Ramos (cell line): Measurements from ENCODE around the gene IL4R.
"Not testable (repeated sequence)": the region's sequence is repeated elsewhere in the genome, so short reads cannot be mapped to it uniquely, and the experiment has no call there.

Experiments
- in situ Hi-C: fragments of 300-500 bp; cut with MboI; formaldehyde crosslinking; loops from one replicate; pipeline ENCODE4 v1.14.3; 2022; ENCODE audit warnings: low sequenced_read_pairs; ENCODE audit not compliant: unreplicated experiment

The IL4R gene

GRCh38 chr16:27313422-27314160 lies at the start of gene IL4R:
TSS of gene IL4R (plus strand) at chr16:27313974. CDS start at chr16:27340204, 26,230 bp downstream.
- in situ Hi-C loops = loop anchor here (5.0 kb wide), 1 partner anchor 81 kb away; no protein-coding TSS in a partner anchor

DNA sequence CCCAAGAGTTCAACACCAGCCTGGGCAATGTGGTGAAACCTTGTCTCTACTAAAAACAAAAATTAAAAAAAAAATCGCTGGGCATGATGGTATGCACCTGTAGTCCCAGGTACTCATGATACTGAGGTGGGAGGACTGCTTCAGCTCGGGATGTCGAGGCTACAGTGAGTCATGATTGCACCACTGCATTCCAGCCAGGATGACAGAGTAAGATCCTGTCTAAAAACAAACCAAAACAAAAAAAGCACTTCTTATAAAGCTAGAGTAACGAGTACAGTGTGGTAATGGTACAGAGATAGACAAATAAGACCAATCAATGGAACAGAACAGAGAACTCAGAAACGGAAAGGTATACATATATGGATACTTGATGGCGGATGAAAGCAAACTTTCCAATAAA lies 49.6 kb upstream of the IL4R start:
- in situ Hi-C loops = no loop called here

- in situ Hi-C loops = no loop called here
These were observed 47.8 kb upstream of the IL4R start for GRCh38 chr16:27265982-27266381.

GRCh38 chr16:27267037-27267677 lies 46.6 kb upstream of the IL4R start:
- in situ Hi-C loops = no loop called here

DNA sequence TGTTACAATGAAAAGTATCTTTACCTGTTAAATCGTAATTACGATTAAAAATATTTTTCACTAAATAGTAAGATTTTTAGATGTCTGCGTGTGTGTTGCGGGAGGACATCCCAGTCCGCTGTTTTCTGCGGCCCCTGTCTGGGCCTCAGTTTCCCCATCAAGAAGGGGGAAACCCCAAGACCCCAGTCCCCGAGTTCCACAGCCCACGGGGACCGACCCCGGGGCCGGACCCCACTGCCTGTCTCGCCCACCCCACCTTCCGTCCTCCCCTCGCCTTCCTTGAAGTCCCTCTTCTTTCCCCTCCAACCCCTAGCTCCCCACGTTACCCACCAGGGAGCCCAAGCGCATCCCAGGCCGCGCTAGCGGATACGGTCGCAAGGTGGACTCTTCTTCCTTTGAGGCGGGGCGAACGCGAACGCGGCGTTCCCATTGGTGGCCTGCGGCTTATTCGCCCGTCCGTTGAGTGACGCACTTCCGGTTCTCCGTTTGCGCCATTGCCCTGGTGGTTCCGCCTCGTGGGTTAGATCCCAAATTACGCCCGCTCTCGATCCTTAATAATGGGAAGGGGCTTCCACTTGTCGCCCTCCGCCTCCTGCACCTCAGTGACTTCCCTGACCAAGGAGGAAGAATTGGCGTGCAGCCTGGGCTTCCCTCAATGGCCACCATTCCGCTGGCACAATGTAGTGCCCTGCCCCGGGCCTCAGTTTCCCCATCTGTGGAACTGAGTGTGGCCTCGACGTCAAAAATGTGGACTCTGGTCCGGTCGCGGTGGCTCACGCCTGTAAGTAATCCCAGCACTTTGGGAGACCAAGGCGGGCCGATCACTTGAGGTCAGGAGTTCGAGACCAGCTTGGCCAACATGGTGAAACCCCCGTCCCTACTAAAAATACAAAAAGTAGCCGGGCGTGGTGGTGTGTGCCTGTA lies 45.1 kb upstream of the IL4R start, which contains the start of gene NSMCE1:
Gene NSMCE1 (minus strand): TSS at position 397 of the 924 bp plus-strand sequence. CDS start 11,202 bp downstream, outside the sequence.
- in situ Hi-C loops = no loop called here

DNA sequence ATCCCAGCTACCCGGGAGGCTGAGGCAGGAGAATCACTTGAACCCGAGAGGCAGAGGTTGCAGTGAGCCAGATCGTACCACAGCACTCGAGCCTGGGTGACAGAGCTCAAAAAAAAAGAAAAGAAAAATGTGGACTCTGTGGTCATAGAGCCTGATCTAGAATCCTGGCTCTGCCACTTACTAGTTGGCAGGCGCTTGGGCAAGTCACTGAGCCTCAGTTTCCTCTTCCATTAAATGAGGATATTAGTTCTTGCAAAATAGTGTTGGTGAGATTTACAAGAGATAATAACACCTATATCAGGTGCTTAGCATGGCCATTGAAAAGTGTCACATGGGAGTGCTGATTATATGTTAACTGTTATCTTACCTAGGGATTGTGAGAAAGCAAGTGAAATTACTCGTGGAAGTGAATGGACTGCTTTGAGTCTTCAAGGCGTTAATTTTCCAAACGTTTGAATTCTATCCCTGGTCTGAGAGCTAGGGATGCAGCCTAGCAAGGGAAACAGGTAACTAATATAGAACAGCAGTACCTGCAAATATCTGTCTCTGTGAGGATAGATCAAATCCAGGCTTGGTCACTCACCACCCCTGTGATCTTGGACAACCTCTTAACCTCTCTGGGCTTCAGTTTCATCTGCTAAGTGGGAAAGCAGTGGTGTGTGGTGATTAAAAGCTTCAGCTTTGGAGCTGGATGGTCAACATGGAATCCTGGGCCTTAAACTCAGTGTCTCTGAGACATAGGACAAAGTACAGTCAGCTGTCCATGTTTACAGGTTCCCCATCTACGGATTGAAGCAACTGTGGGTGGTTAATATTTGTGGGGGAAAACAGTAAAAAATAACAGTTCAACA lies 44.2 kb upstream of the IL4R start:
- in situ Hi-C loops = no loop called here

GRCh38 chr16:27270349-27270748 lies 43.4 kb upstream of the IL4R start:
- in situ Hi-C loops = no loop called here

DNA sequence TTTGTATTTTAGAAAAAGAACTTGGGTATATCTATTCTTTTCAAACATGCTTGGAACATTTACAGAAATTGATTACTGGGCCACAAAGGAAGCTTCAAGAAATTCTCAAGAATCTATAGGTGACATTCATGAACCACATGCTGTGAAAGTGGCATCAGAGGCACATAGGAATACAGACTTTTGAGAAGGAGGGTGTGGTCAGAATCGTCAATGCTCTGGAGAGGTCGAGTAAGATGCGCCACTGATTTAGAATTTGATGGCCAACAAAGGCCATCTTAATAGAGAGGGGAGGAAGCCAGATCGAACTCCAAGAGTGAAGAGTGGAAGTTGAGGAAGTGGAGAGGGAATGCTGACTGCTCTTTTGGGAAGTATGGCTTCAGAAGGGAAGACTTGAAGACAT lies 41.7 kb upstream of the IL4R start:
- in situ Hi-C loops = no loop called here

GRCh38 chr16:27272697-27273096 lies 41.1 kb upstream of the IL4R start:
- in situ Hi-C loops = not testable (repeated sequence)

DNA sequence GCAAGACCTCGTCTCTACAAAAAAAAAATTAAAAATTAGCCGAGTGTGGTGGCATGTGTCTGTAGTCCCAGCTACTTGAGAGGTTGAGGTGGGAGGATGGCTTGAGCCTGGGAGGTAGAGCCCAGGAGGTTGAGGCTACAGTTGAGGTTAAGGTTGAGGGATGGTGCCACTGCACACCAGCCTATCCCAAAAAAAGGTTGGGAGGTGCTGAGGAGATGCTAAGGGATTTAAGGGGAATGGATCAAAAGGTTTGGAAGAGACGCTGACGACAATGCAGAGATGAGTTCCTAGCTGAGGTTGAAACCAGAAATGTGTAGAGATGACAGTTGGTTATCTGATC lies 40.5 kb upstream of the IL4R start:
- in situ Hi-C loops = no loop called here

GRCh38 chr16:27273670-27274423 lies 39.9 kb upstream of the IL4R start:
- in situ Hi-C loops = no loop called here

DNA sequence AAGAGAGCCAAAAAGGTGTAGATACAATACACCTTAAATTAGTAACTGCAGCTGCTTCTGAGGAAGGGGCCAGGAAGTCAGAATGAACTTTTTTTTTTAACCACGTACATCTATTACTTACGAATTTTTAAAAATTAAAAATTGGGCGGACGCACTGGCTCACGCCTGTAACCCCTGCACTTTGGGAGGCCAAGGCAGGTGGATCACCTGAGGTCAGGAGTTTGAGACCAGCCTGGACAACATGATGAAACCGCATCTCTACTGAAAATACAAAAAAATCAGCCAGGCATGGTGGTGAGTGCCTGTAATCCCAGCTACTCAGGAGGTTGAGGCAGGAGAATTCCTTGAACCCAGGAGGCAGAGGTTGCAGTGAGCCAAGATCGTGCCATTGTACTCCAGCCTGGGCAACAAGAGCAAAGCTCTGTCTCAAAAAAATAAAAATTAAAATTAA lies 39.3 kb upstream of the IL4R start:
- in situ Hi-C loops = not testable (repeated sequence)

GRCh38 chr16:27275394-27275793 lies 38.4 kb upstream of the IL4R start:
- in situ Hi-C loops = no loop called here

DNA sequence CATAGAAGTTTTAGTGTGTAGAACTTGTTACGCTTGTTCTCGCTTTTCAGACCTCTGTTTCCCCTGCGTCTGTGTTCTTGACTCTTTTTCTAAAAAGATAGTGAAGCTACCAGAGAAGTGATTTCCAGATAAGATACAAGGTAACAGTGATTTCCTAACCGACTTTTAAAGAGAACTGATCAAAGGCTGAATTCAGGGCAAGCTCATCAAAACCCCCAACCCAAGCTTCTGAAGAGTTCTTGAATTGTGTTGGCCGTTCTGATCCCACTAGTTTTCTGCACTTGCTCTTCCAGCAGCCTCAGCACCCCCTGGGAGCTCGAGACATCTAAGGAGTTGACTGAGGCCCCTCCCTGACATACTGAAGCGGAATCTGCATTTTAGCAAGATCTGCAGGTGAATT lies 32.5 kb upstream of the IL4R start:
- in situ Hi-C loops = no loop called here

GRCh38 chr16:27284865-27285675 lies 28.7 kb upstream of the IL4R start:
- in situ Hi-C loops = no loop called here

- in situ Hi-C loops = no loop called here
These were observed 28.0 kb upstream of the IL4R start for GRCh38 chr16:27285676-27286196.

GRCh38 chr16:27286451-27286850 lies 27.3 kb upstream of the IL4R start:
- in situ Hi-C loops = no loop called here
